Epithelial cell of proximal tubule (primary cell): ENCODE measurements around the gene ALOX15B. TPM values are rescaled to one million over a fixed set of nuclear protein-coding genes. Genes with fewer than 3 reads are reported as not detected.

Experiments
- DNase-seq: peaks from one replicate; pipeline ENCODE4 v3.0.0-alpha.2; 2011; ENCODE audit warnings: low read depth
- H3K4me3 ChIP-seq: 2 replicates; pipeline ENCODE4 v1.5.1; 2011; ENCODE audit warnings: low read depth, mild to moderate bottlenecking, low read length
- CTCF ChIP-seq: conservative IDR thresholded peaks from 2 replicates; pipeline ENCODE4 v1.5.1; 2012; ENCODE audit warnings: low read depth, mild to moderate bottlenecking, low read length
- total RNA-seq: library from RNA; depleted of rRNA; stranded (reverse); fragments of >200 nt; gene quantifications from 2 replicates; pipeline ENCODE4 v1.2.3, GENCODE V29; 2015

Gene ALOX15B
- total RNA-seq, 1 donor from 2014 or later, result 1.3 TPM

GRCh38 chr17:8005967-8006730 is 32.7 kb upstream of the ALOX15B start:
- TF ChIP-seq CTCF, result no peak
- H3K4me3 ChIP-seq, result no peak overlapping the region
- DNase-seq, result no peak

GRCh38 chr17:8006836-8007680 is 31.8 kb upstream of the ALOX15B start:
- TF ChIP-seq CTCF, result no peak
- no peak overlapping the region for H3K4me3 ChIP-seq
- DNase-seq, result no peak

GRCh38 chr17:8007836-8008235 is 31.0 kb upstream of the ALOX15B start:
- no peak for DNase-seq
- H3K4me3 ChIP-seq, result no peak overlapping the region
- TF ChIP-seq CTCF, result no peak

- H3K4me3 ChIP-seq, result no peak overlapping the region
- DNase-seq, result no peak
- no peak for TF ChIP-seq CTCF
These were observed 26.7 kb upstream of the ALOX15B start for GRCh38 chr17:8012045-8012580.

GRCh38 chr17:8012996-8013640 is 25.7 kb upstream of the ALOX15B start:
- no peak for DNase-seq
- TF ChIP-seq CTCF, result no peak
- no peak overlapping the region for H3K4me3 ChIP-seq

GRCh38 chr17:8013731-8014557 is 24.9 kb upstream of the ALOX15B start:
- no peak overlapping the region for H3K4me3 ChIP-seq
- no peak for DNase-seq
- TF ChIP-seq CTCF, result no peak
